ENCODE data around the gene NR2C1.

DNA sequence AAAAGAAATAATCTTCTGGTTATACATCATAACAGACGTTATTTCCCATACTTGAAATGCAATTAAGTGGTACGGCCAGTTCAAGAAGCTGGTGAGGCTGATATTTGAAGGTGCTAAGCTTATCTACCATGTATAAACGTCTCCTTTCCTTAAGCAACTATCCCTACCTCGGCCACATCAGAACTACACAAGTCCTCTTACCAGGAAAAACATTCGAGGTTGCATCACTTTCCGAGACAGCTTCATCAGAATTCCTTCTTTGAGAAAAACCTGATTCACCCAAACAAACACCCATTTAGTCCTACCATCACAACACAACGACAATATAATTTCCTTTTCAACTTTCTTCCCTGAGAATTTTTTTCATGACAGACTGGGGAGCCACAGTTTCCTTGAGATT is 33.9 kb upstream of the NR2C1 start:
- TF ChIP-seq, protein P1, sequence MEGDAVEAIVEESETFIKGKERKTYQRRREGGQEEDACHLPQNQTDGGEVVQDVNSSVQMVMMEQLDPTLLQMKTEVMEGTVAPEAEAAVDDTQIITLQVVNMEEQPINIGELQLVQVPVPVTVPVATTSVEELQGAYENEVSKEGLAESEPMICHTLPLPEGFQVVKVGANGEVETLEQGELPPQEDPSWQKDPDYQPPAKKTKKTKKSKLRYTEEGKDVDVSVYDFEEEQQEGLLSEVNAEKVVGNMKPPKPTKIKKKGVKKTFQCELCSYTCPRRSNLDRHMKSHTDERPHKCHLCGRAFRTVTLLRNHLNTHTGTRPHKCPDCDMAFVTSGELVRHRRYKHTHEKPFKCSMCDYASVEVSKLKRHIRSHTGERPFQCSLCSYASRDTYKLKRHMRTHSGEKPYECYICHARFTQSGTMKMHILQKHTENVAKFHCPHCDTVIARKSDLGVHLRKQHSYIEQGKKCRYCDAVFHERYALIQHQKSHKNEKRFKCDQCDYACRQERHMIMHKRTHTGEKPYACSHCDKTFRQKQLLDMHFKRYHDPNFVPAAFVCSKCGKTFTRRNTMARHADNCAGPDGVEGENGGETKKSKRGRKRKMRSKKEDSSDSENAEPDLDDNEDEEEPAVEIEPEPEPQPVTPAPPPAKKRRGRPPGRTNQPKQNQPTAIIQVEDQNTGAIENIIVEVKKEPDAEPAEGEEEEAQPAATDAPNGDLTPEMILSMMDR (IDR thresholded peaks at IDR 0.05; ENCODE audit: insufficient read depth, low read depth, low read length): no peak
- TF ChIP-seq EZH2 (IDR thresholded peaks at IDR 0.05; ENCODE audit: insufficient read depth, low read length): no peak

All from astrocyte (in vitro differentiated cells and primary cell).